ENCODE results near the gene POTEE.
A peak's percentile ranks its signal among the peaks of the same experiment; 100 is the strongest.
"Not testable (repeated sequence)": the region's sequence is repeated elsewhere in the genome, so short reads cannot be mapped to it uniquely, and the experiment has no call there.

The POTEE gene

GRCh38 chr2:131209030-131209772, at the start of gene POTEE:
Gene POTEE, plus strand, starts transcription at chr2:131209536. Its CDS starts 8,867 bp downstream, at chr2:131218403.
- DNase-seq = not testable (repeated sequence)

GRCh38 chr2:131165562-131165961, 43.8 kb upstream of the POTEE start:
- DNase-seq = not testable (repeated sequence)

- DNase-seq = no peak
These were observed 40.8 kb upstream of the POTEE start for GRCh38 chr2:131168538-131168937.

GRCh38 chr2:131178050-131178449, 31.3 kb upstream of the POTEE start:
- DNase-seq = not testable (repeated sequence)

- DNase-seq = peak; percentile 39
These were observed 30.5 kb upstream of the POTEE start for GRCh38 chr2:131178721-131179418.

GRCh38 chr2:131181451-131181850, 27.9 kb upstream of the POTEE start:
- not testable (repeated sequence) for DNase-seq

GRCh38 chr2:131193421-131193820, 15.9 kb upstream of the POTEE start:
- DNase-seq = not testable (repeated sequence)

- peak; percentile 9 for DNase-seq
These were observed 13.2 kb upstream of the POTEE start for GRCh38 chr2:131196186-131196585.

- no peak for DNase-seq
These were observed 8.2 kb upstream of the POTEE start for GRCh38 chr2:131201098-131201497.

- not testable (repeated sequence) for DNase-seq
These were observed 1.5 kb upstream of the POTEE start for GRCh38 chr2:131207839-131208238.

- DNase-seq = not testable (repeated sequence)
These were observed 403 bp downstream of the POTEE start for GRCh38 chr2:131209773-131210104.

- not testable (repeated sequence) for DNase-seq
These were observed 1.3 kb downstream of the POTEE start for GRCh38 chr2:131210434-131211211.

- DNase-seq = not testable (repeated sequence)
These were observed 8.1 kb downstream of the POTEE start for GRCh38 chr2:131217238-131217986.

- peak; percentile 65 for DNase-seq
These were observed 26.5 kb downstream of the POTEE start for GRCh38 chr2:131235543-131236449.
